Progenitor cell of endocrine pancreas (in vitro differentiated cells): ENCODE measurements around the gene KPNA2. TPM values are rescaled to one million over a fixed set of nuclear protein-coding genes. Genes with fewer than 3 reads are reported as not detected.

Experiments
- DNase-seq: peaks from one replicate; pipeline ENCODE4 v3.0.0; 2021; ENCODE audit warnings: low spot score; ENCODE audit not compliant: unreplicated experiment
- H3K27ac Mint-ChIP-seq: 2 replicates; pipeline ENCODE4 v1.8.0; 2021; ENCODE audit warnings: mild to moderate bottlenecking, moderate library complexity, mixed read lengths
- H3K27me3 Mint-ChIP-seq: 2 replicates; pipeline ENCODE4 v1.8.0; 2021; ENCODE audit warnings: mixed read lengths
- H3K36me3 Mint-ChIP-seq: 2 replicates; pipeline ENCODE4 v1.8.0; 2022; ENCODE audit warnings: mixed read lengths; ENCODE audit not compliant: insufficient read depth
- H3K4me1 Mint-ChIP-seq: 2 replicates; pipeline ENCODE4 v1.8.0; 2021; ENCODE audit warnings: low read depth, mixed read lengths
- H3K4me3 Mint-ChIP-seq: 2 replicates; pipeline ENCODE4 v1.8.0; 2021; ENCODE audit warnings: low read depth, mild to moderate bottlenecking, moderate library complexity, mixed read lengths
- H3K9me3 Mint-ChIP-seq: 2 replicates; pipeline ENCODE4 v1.8.0; 2021; ENCODE audit warnings: low read depth, mixed read lengths
- CTCF ChIP-seq: fragments of 200-600 bp; sonication (generic); IDR thresholded peaks from one replicate; pipeline ENCODE4 v1.5.0; 2021; ENCODE audit warnings: antibody characterized with exemption, mild to moderate bottlenecking; ENCODE audit not compliant: unreplicated experiment
- total RNA-seq: library from RNA; stranded (reverse); gene quantifications from 2 replicates; pipeline ENCODE4 v1.2.1, GENCODE V29; 2021

KPNA2 gene
- total RNA-seq, 1 donor from 2014 or later: 140 TPM

GRCh38 chr17:68052810-68053209 is 17.3 kb downstream of the KPNA2 start:
- no peak for DNase-seq
- Mint-ChIP-seq H3K4me1 (no peaks in the 10 kb centered on the region), H3K27ac (no peak overlapping the region), H3K27me3 (no peaks in the 10 kb centered on the region), H3K4me3 (no peak overlapping the region), H3K36me3 (peaks cover 2% of the 10 kb centered on the region), H3K9me3 (no peaks in the 10 kb centered on the region)
- no peak for TF ChIP-seq CTCF

- Mint-ChIP-seq H3K27ac (no peak overlapping the region), H3K27me3 (no peaks in the 10 kb centered on the region), H3K4me3 (no peak overlapping the region), H3K36me3 (peaks cover 2% of the 10 kb centered on the region), H3K9me3 (no peaks in the 10 kb centered on the region), H3K4me1 (no peaks in the 10 kb centered on the region)
- DNase-seq: no peak
- TF ChIP-seq CTCF: no peak
Measured at GRCh38 chr17:68053231-68054013, 17.9 kb downstream of the KPNA2 start.

DNA sequence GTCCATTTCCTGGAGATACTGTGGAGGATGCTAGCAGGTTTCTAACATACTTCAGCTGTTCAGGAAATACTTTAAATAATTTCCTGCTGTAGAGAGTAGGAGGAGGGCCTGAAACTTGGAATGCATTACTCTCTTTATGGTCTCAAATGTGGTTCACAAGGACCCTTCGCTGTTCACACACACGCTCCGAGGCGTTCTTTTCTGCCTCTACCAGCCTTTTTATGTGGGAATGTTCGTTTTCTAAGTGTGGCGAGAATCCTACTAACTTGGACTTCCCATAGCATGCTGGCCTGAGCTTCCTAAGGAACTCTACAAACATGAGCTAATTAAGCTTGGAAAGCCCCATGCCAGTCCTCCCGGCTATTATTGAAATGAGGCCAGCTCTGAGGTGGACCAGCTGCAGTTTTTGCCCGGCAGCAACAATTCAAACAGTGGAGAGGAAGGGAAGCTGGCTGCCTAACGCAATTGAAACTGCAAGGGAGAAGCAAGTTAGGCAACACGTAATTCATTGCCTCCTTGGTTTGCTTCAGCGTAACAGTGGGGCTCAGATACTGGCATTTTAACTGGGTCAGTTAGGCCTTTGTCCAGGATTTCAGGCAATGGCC is 18.9 kb downstream of the KPNA2 start:
- Mint-ChIP-seq H3K9me3 (no peaks in the 10 kb centered on the region), H3K4me3 (no peak overlapping the region), H3K36me3 (peaks cover 2% of the 10 kb centered on the region), H3K4me1 (peaks cover 2% of the 10 kb centered on the region), H3K27me3 (no peaks in the 10 kb centered on the region), H3K27ac (no peak overlapping the region)
- TF ChIP-seq CTCF: no peak
- no peak for DNase-seq

DNA sequence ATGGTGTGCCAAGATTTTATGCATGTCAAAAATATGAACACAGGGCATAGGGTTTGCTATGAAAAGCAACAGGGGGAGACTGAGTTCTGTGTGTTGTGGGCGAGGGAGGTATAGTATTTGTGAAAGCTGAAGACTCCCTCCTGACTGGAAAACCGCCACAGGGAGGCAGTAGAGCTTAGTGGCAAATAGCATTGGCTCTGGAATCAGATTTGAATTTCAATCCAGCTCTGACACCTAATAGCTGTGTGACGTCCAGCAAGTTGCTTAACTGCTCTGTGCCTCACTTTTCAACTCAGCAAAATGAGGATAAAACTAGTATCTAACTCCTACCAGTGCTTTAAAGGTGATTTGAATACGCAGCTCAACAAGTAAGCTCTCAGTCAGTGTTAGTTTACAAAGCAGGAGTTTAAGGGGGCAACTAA is 22.0 kb downstream of the KPNA2 start:
- Mint-ChIP-seq H3K9me3 (no peaks in the 10 kb centered on the region), H3K4me3 (no peak overlapping the region), H3K27me3 (no peaks in the 10 kb centered on the region), H3K36me3 (no peaks in the 10 kb centered on the region), H3K27ac (no peak overlapping the region), H3K4me1 (peaks cover 2% of the 10 kb centered on the region)
- no peak for DNase-seq
- TF ChIP-seq CTCF: peak; percentile 42

DNA sequence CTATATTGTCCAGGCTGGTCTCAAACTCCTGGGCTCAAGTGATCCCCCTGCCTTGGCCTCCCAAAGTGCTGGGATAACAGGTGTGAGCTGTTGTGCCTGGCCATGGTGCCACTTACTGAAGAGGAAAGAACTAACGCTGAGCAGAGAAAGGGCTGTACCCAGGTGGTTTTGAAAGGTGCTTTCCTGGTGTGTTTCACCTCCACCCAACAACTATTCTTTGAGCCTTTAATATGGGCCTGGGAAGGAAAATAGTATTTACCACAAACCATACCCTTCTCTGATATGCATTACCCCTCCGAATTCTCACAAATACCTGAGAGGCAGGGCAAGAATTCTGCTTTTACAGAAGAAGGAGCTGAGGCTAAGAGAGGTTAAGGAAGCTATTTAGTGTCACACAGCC is 24.8 kb downstream of the KPNA2 start:
- no peaks in the 10 kb centered on the region for H3K36me3 Mint-ChIP-seq
- no peak overlapping the region for H3K4me3 Mint-ChIP-seq
- no peaks in the 10 kb centered on the region for H3K27me3 Mint-ChIP-seq
- TF ChIP-seq CTCF: no peak
- peaks cover 2% of the 10 kb centered on the region for H3K4me1 Mint-ChIP-seq
- H3K9me3 Mint-ChIP-seq: no peaks in the 10 kb centered on the region
- no peak overlapping the region for H3K27ac Mint-ChIP-seq
- no peak for DNase-seq
